ENCODE measurements around the gene GATA2. TPM values are rescaled to one million over a fixed set of nuclear protein-coding genes. Genes with fewer than 3 reads are reported as not detected.

The GATA2 gene
- total RNA-seq, 1 donor from 2014 or later = 37.9 TPM

DNA sequence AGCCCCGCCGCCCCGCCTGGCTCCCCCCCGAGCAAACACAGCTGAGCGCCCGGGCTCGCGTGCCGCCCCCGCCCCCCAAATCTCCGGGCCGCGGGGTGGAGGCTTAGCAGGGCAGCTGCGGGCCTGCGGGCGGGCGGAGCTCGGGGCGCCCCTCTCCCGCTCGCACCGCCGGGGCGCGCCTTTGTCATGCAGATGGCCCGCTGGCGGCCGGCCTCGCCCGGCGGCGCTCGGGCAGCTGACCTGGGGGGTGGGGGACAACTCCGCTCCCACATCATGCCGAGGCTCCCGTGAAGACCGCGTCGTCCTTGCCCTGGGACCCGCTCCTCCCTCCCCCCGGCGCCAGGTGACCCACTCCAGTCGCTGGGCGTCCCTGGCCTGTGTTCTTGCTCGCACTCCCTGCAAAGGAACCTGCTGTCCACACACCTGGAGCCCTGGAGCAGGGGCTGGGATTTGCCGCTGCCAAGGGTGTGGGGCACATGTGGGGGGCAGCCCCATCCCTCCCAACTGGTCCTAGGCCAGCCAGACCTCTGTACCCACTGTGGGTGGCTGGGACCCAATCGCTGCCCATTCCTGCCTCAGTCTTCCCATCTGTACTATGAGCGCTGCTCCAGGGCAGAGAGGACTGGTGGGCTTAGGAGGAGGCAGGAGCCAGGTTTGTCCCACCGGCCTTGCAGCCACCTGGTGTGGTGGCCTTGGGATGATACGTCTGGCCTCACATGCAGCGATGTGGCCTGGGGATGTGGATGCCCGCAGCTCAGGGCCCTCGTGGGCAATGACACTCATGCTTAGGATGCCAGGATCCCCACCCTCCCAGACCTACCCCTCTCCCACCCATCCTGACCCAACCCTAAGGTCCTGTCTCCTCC is 59.8 kb downstream of the GATA2 start:
- Mint-ChIP-seq H3K4me1 (ENCODE audit: unreplicated experiment) (peaks cover 10% of the 10 kb centered on the region), H3K27me3 (ENCODE audit: unreplicated experiment) (peaks cover 24% of the 10 kb centered on the region), H3K36me3 (ENCODE audit: low read depth, unreplicated experiment) (peaks cover 7% of the 10 kb centered on the region), H3K9me3 (ENCODE audit: unreplicated experiment) (no peaks in the 10 kb centered on the region), H3K27ac (ENCODE audit: unreplicated experiment) (no peak overlapping the region), H3K4me3 (ENCODE audit: unreplicated experiment) (no peak overlapping the region)
- no peak for DNase-seq (ENCODE audit: low spot score)
- TF ChIP-seq CTCF (IDR thresholded peaks at IDR 0.05; ENCODE audit: unreplicated experiment) = no peak

- H3K4me3 Mint-ChIP-seq (ENCODE audit: unreplicated experiment) = peak overlapping the region; percentile 84
- DNase-seq (ENCODE audit: low spot score) = peak; percentile 28
- H3K27ac Mint-ChIP-seq (ENCODE audit: unreplicated experiment) = no peak overlapping the region
- H3K36me3 Mint-ChIP-seq (ENCODE audit: low read depth, unreplicated experiment) = peaks cover 7% of the 10 kb centered on the region
- H3K4me1 Mint-ChIP-seq (ENCODE audit: unreplicated experiment) = peaks cover 10% of the 10 kb centered on the region
- peaks cover 27% of the 10 kb centered on the region for H3K27me3 Mint-ChIP-seq (ENCODE audit: unreplicated experiment)
- H3K9me3 Mint-ChIP-seq (ENCODE audit: unreplicated experiment) = no peaks in the 10 kb centered on the region
- no peak for TF ChIP-seq CTCF (IDR thresholded peaks at IDR 0.05; ENCODE audit: unreplicated experiment)
Measured at GRCh38 chr3:128432301-128432970, 60.6 kb downstream of the GATA2 start.

DNA sequence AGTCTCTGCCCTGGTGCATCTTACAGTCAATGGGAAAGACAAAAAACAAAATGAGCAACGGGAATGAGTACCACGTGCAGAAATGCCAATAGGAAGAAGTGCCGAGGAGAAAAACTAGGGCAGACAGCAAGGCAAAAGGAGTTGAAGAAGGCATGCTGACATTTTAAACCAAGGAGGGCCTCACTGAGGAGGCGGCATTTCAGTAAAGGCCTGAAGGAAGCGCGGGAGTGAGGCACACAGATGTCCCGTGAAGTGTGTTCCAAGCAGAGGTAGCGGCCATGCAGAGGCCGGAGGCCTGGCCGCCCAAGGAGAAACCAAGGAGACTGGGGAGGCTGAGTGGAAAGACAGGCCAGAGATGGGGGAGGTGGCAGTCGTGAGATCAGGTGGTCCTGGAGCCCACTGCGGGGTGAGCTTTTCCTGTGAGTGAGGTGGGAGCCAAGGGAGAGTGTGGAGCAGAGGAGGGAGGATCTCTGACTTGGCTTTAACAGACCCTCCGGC is 61.1 kb downstream of the GATA2 start:
- no peak for TF ChIP-seq CTCF (IDR thresholded peaks at IDR 0.05; ENCODE audit: unreplicated experiment)
- peaks cover 27% of the 10 kb centered on the region for H3K27me3 Mint-ChIP-seq (ENCODE audit: unreplicated experiment)
- peaks cover 10% of the 10 kb centered on the region for H3K4me1 Mint-ChIP-seq (ENCODE audit: unreplicated experiment)
- H3K4me3 Mint-ChIP-seq (ENCODE audit: unreplicated experiment) = peak overlapping the region; percentile 84
- H3K36me3 Mint-ChIP-seq (ENCODE audit: low read depth, unreplicated experiment) = peaks cover 7% of the 10 kb centered on the region
- H3K9me3 Mint-ChIP-seq (ENCODE audit: unreplicated experiment) = no peaks in the 10 kb centered on the region
- no peak for DNase-seq (ENCODE audit: low spot score)
- no peak overlapping the region for H3K27ac Mint-ChIP-seq (ENCODE audit: unreplicated experiment)

DNA sequence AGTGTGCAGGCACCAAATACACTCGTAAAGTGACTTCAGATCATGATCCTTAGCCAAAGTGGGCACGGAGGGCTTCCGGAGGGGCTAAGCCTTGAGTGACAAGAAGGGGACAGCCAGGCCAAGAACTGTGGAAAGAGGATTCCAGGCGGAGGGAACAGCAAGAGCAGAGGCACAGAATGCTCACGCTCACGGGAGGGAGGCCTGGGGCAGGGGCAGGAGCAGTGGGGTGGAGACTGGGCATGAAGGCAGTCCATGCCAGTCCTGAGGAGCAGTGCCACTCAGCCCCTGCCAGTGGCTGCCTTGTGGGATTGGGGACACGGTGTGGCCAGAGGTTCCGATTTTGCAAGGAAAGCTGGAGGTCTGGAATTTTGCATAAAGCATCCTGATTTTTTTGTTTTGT is 62.3 kb downstream of the GATA2 start:
- Mint-ChIP-seq H3K27me3 (ENCODE audit: unreplicated experiment) (peaks cover 27% of the 10 kb centered on the region), H3K27ac (ENCODE audit: unreplicated experiment) (no peak overlapping the region), H3K4me3 (ENCODE audit: unreplicated experiment) (no peak overlapping the region), H3K9me3 (ENCODE audit: unreplicated experiment) (no peaks in the 10 kb centered on the region), H3K36me3 (ENCODE audit: low read depth, unreplicated experiment) (peaks cover 7% of the 10 kb centered on the region), H3K4me1 (ENCODE audit: unreplicated experiment) (peaks cover 10% of the 10 kb centered on the region)
- TF ChIP-seq CTCF (IDR thresholded peaks at IDR 0.05; ENCODE audit: unreplicated experiment) = no peak
- no peak for DNase-seq (ENCODE audit: low spot score)

GRCh38 chr3:128430301-128430700 is 62.7 kb downstream of the GATA2 start:
- H3K27me3 Mint-ChIP-seq (ENCODE audit: unreplicated experiment) = peaks cover 27% of the 10 kb centered on the region
- no peak for DNase-seq (ENCODE audit: low spot score)
- H3K4me3 Mint-ChIP-seq (ENCODE audit: unreplicated experiment) = no peak overlapping the region
- H3K27ac Mint-ChIP-seq (ENCODE audit: unreplicated experiment) = no peak overlapping the region
- H3K36me3 Mint-ChIP-seq (ENCODE audit: low read depth, unreplicated experiment) = peaks cover 7% of the 10 kb centered on the region
- peaks cover 10% of the 10 kb centered on the region for H3K4me1 Mint-ChIP-seq (ENCODE audit: unreplicated experiment)
- TF ChIP-seq CTCF (IDR thresholded peaks at IDR 0.05; ENCODE audit: unreplicated experiment) = no peak
- H3K9me3 Mint-ChIP-seq (ENCODE audit: unreplicated experiment) = no peaks in the 10 kb centered on the region
